22Rv1 (cell line): Measurements from ENCODE around the gene GMPR2.

Source experiments
- H3K27ac ChIP-seq: fragments of 450-650 bp; 2 replicates; pipeline ENCODE4 v1.5.1; 2017
- ZFX ChIP-seq: fragments of 450-650 bp; IDR thresholded peaks from 2 replicates; pipeline ENCODE4 v1.6.1; 2017; ENCODE audit warnings: antibody characterized with exemption, borderline replicate concordance
- TF ChIP-seq, protein P1 (sequence below): fragments of 450-650 bp; IDR thresholded peaks from 2 replicates; pipeline ENCODE4 v1.5.1; 2017; ENCODE audit warnings: mild to moderate bottlenecking

The GMPR2 gene

DNA sequence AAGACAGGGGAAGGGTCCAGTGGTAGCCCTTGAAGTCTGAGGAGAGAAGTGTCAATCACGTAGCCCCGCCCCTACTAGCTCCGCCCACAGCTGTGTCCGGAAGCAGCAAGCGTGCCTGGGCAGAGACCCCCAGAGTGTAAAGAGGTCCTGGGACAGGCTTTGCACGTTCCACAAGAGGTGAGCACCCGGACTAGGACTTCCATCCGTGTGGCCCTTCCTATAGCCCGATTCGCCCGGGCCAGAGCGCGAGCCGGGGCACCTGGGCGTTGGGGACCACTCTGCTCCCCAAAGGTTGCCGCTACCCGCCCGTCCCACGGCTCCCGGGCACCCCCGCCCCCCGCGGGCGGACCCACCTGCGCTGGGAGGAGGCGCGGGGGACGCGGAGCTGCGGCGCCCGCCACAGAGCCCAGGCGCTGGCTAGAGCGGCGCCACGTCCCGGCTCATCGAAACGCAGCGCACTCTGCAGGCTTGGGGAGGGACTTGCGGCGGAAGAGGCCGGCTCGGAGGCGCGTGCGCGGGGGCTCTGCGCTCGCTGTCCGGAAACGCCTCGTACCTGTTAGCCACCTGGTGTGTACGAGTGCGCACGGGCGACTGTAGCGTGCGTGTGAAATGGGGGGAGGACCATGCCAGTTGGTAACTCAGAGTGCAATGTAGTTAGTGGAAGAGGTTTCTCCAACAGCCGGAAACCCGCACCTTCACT lies 38.6 kb downstream of the GMPR2 start, which contains the start of gene RABGGTA:
Gene RABGGTA, minus strand, starts transcription at position 464 of the 700 bp plus-strand sequence. CDS start 482 bp downstream, outside the sequence.
- TF ChIP-seq ZFX = no peak
- TF ChIP-seq, protein P1, sequence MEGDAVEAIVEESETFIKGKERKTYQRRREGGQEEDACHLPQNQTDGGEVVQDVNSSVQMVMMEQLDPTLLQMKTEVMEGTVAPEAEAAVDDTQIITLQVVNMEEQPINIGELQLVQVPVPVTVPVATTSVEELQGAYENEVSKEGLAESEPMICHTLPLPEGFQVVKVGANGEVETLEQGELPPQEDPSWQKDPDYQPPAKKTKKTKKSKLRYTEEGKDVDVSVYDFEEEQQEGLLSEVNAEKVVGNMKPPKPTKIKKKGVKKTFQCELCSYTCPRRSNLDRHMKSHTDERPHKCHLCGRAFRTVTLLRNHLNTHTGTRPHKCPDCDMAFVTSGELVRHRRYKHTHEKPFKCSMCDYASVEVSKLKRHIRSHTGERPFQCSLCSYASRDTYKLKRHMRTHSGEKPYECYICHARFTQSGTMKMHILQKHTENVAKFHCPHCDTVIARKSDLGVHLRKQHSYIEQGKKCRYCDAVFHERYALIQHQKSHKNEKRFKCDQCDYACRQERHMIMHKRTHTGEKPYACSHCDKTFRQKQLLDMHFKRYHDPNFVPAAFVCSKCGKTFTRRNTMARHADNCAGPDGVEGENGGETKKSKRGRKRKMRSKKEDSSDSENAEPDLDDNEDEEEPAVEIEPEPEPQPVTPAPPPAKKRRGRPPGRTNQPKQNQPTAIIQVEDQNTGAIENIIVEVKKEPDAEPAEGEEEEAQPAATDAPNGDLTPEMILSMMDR = peak; percentile 86

GRCh38 chr14:24271834-24272263 lies 39.1 kb downstream of the GMPR2 start:
- H3K27ac ChIP-seq = peak overlapping the region; percentile 91
- TF ChIP-seq ZFX = no peak
- TF ChIP-seq, protein P1 = no peak

More for the DNA sequence above, 38.6 kb downstream of the GMPR2 start, which contains the start of gene RABGGTA:
- peak within 1 kb of the TSS; percentile 91 for H3K27ac ChIP-seq

GRCh38 chr14:24272467-24272866 lies 39.7 kb downstream of the GMPR2 start:
- H3K27ac ChIP-seq = no peak overlapping the region
- TF ChIP-seq, protein P1 = no peak
- TF ChIP-seq ZFX = no peak

- H3K27ac ChIP-seq = peak overlapping the region; percentile 10; the same call in 1 of the 2 replicates
- TF ChIP-seq ZFX = no peak
- TF ChIP-seq, protein P1 = peak; percentile 22; the same call in 1 of the 2 replicates
These were observed 40.8 kb downstream of the GMPR2 start for GRCh38 chr14:24273422-24273998.

GRCh38 chr14:24274101-24274543 lies 41.4 kb downstream of the GMPR2 start:
- TF ChIP-seq, protein P1 = no peak
- no peak for TF ChIP-seq ZFX
- peak overlapping the region; percentile 10; the same call in 1 of the 2 replicates for H3K27ac ChIP-seq

GRCh38 chr14:24277071-24277470 lies 44.3 kb downstream of the GMPR2 start:
- H3K27ac ChIP-seq = no peak overlapping the region
- TF ChIP-seq, protein P1 = no peak
- TF ChIP-seq ZFX = no peak
